Loucy (cell line): ENCODE results near the gene ANKDD1A.

Experiments used
- CTCF ChIP-seq: fragments of 200-600 bp; sonication (generic); conservative IDR thresholded peaks from 2 replicates; pipeline ENCODE4 v1.5.1; 2014; ENCODE audit warnings: mild to moderate bottlenecking, antibody characterized with exemption, low read length
- EZH2phosphoT487 ChIP-seq: fragments of 200-600 bp; IDR thresholded peaks from 2 replicates; pipeline ENCODE4 v1.6.1; 2018; ENCODE audit warnings: antibody characterized with exemption, mild to moderate bottlenecking, moderate library complexity, borderline replicate concordance

- no peak for TF ChIP-seq CTCF
- TF ChIP-seq EZH2phosphoT487 = no peak
Observed at GRCh38 chr15:64891561-64891960, 20.1 kb upstream of the ANKDD1A start.
